HG03565 (cell line): ENCODE measurements around the gene ESYT3.

Experiments used
- ATAC-seq: cut with Tn5 transposase; IDR thresholded peaks from one replicate; pipeline ENCODE4 v1.9.1; 2021; ENCODE audit warnings: mild to moderate bottlenecking, moderate library complexity; ENCODE audit not compliant: unreplicated experiment

Gene ESYT3, protein sequence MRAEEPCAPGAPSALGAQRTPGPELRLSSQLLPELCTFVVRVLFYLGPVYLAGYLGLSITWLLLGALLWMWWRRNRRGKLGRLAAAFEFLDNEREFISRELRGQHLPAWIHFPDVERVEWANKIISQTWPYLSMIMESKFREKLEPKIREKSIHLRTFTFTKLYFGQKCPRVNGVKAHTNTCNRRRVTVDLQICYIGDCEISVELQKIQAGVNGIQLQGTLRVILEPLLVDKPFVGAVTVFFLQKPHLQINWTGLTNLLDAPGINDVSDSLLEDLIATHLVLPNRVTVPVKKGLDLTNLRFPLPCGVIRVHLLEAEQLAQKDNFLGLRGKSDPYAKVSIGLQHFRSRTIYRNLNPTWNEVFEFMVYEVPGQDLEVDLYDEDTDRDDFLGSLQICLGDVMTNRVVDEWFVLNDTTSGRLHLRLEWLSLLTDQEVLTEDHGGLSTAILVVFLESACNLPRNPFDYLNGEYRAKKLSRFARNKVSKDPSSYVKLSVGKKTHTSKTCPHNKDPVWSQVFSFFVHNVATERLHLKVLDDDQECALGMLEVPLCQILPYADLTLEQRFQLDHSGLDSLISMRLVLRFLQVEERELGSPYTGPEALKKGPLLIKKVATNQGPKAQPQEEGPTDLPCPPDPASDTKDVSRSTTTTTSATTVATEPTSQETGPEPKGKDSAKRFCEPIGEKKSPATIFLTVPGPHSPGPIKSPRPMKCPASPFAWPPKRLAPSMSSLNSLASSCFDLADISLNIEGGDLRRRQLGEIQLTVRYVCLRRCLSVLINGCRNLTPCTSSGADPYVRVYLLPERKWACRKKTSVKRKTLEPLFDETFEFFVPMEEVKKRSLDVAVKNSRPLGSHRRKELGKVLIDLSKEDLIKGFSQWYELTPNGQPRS

DNA sequence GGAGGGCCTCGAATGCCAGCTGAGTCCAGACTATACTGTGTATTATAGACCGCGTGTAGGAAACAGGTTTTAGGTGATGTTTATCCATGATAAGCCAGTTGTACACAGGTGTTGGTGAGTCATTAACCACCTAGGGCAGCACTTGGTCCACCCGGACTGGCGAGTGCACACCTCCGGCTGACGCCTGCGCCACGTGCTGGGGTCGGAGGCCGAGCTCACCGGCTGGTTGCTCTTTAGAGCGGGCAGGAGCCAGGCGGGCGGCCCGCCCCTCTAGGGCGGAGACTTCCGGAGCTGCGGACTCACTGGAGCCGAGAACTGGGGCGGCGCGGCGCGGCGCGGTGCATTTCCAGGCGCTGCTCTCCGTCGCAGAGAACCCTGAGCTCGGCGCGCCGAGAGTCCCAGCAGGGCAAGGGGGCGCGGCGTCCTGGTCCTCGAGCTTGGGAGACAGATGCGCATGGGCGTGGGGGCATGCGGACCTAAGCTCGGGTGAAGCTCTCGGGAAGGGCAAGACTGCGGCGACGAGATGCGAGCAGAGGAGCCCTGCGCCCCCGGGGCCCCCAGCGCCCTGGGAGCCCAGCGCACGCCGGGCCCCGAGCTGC lies at the start of gene ESYT3:
TSS of gene ESYT3 (plus strand) at position 341 of the 599 bp plus-strand sequence. CDS start at position 524, 183 bp downstream.
- no peak for ATAC-seq

DNA sequence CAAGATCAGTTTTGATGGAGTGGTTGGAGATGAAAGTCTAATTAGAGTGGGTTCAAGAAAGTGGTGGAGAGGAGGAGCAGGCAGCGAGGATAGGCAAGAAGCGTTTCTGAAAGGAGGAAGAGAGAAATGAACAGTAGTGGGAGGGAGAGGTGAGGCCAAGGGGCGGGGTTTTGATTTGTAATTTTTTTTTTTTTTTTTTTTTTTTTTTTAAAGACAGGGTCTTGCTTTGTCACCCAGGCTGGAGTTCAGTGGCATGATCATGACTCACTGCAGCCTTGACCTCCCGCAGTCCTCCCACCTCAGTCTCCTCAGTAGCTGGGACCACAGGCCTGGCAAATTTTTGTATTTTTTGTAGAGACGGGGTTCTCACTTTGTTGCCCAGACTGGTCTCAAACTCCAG lies 49.4 kb upstream of the ESYT3 start:
- no peak for ATAC-seq

DNA sequence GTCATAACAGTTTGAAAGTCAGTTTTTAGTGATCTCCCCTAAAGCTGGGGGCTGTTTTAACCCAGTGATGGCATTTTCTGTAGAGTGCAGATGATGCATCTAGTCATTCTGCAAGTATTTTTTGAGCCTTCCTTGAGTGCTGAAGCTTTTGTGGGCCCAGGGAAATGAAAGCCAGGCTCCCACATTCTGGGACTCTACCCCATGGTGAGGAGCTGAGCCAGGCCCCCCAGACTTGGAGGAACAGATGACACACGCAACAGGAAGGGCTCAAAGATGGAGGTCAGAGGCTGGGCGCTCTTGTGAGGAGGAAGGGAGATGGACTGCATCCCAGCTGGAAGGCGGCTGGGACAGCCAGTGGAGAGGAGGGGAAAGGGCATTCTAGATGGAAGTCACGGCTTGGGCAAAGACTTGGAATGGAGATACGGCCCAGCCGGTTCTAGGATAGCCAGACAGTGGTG lies 45.2 kb upstream of the ESYT3 start:
- ATAC-seq: no peak

DNA sequence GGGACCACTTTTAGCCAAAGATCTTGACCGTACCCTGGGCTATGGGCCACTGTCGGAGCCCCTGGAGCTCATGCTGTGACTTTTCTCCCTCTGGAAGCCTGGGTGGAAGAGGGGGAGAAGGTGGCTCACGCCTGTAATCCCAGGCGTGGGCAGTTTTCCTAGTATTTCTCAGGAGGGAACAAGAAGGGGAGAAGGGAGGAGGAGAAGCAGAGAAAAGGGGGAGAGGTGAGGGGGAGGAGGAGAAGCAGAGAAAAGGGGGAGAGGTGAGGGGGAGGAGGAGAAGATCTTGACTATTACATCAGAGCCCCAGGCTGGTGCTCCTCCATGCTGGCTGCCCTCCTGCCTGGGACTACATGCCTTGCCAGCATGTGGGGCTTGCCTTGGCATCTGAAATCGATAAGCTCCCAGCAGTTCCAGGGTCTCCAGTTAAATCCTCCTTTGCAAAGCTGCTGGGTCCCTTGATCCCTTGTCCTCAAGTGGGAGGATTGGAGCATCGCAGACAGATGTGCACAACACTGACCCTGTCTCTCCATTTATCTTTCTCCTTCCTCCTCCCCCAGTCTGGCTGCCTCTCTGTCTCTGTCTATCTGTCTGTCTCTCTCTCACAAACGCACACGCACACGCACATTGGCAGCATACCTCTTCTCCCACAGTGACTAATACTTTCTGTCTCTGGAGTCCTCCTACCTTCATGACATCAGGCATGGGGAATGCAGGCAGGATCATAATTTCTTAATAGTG lies 44.4 kb upstream of the ESYT3 start:
- ATAC-seq: no peak

DNA sequence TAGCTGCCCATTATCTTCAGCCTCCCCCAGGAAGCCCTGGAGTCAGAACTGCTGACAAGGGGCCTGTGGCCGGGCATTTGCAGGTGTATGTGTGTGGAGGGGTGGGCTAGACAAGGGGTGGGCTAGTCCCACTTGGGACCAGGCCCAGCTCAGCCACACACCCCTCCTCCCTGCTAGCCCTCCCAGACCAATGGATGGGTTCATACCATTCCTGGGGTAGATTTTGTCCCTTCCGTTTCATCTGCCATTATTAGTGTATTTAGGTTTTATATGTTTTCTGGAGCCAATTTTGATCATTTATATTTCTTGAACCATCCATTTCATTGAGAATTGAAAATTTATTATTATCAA lies 43.9 kb upstream of the ESYT3 start:
- no peak for ATAC-seq

DNA sequence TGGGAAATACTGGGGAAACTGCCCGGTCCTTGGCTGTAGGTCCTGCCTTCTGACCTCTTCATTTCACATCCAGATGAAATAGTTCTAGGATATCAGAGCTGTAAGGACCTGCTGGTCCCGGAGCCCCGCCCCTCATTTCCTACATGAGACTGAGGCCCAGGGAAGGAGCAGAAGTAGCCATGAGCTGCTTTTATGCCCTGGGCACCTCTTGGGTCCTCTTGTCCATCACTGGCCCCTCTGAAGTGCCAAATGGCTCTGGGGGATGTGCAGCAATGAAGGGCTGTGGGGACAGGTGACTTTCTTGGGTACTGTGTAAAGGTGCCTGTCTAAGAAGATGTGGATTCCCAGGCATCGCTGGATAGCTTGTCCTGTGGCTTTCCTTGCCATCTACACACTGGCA lies 40.3 kb upstream of the ESYT3 start:
- no peak for ATAC-seq

DNA sequence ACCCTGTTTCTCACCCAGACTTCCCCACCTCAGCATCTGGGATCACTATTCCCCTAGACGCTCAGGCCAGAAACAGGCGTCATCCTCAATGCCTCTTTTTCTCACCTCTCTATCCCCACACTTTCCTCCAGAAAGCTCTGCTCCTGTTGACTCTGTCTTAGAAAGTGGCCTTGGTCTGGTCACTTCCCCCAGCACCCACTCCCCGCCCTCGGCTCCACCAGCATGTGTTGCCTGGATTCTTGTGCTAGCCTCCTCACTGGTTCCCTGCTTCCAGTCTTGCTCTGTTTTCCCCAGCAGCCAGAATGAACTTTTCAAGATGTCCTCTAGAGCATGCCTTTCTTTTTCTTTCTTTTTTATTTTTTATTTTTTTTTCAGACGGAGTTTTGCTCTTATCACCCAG lies 39.7 kb upstream of the ESYT3 start:
- ATAC-seq: no peak

DNA sequence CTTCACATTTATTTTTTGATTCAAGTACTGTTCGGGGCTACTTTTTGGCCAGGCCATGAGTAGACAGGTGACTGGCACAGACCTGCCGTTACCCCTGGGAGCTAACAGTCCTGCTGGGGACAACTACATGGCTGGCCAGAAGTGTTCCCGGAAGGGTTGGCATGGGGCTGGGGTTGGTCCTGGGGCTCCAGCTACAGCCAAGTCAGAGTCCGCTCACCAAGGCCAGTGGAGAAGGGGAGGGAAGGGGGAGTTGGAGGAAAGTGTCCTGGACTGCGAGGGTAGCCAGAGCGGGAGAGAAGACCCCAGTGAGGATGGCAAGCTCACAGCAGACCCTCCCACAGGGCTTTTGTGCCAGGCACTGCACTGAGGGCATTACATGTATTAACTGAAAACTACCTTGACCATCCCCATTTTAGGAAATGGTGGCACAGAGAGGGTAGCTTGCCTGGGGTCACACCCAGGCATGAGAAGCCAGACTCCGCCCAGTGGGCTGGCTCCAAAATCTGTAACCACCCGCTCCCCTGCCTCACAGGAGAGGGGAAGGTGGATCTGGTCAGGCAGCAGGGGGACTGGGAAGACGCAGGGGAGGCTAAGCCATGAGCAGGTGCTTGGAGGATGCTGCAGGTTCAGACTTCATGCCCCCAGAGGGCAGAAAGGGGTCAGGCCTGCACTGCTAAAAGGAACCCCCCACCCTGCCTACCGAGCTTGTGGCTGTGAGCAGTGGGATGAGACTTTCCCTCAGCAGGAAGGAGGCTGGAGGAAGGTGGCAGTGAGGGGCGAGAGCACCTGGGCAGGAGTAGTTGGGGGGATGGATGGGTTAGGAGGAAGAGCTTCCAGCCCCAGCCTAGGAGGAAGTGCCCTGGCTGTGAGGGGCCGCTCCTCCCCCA lies 38.3 kb upstream of the ESYT3 start:
- ATAC-seq: no peak

DNA sequence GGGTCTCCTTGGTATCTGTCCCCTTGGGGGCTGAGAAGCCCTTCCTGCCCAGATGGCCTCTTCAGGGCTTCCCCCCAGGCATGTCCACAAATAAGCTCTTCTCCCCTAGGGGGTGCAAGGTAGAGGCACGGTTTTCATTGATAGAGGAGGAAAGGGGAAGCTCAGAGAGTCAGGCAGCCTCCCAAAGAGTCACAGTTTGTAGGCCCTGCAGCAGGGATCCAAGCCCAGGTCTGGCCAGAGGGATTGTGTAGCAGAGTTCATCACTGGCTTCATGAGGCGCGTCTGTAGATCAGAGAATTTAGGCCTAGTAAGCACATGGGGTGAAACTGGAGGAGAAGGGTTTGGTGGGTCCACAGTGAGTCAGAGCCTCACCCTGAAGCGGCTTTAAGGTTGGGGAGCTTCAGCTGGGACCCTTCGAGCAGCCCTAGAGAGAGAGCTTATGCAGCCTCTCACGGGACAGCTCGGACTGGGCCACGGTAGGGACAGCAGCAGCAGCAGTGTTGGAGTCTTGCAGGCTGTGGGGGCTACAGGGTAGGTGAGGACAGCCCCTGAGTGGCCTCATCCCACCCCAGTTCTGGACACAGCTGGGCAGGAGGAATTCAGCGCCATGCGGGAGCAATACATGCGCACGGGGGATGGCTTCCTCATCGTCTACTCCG lies 37.5 kb upstream of the ESYT3 start:
- ATAC-seq: no peak

DNA sequence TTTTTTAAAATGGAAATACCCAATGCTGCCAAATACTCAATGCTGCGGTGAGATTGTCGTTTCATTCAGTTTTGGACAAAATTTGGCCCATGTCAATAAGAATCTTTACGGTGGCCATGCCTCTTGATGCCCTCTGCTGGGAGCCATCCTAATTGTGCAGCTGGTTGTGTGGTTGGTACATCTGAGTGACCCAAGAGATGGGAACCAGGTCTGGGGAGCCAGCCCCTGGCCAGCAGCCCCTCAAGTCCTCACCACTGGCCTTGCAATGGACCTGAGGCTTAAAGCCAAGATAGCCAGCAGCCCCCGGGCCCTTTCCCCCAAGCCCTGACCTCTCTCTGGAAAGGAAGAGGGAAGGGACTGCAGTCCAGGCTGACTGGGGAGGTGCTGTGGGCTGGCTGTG lies 36.4 kb upstream of the ESYT3 start:
- ATAC-seq: no peak

DNA sequence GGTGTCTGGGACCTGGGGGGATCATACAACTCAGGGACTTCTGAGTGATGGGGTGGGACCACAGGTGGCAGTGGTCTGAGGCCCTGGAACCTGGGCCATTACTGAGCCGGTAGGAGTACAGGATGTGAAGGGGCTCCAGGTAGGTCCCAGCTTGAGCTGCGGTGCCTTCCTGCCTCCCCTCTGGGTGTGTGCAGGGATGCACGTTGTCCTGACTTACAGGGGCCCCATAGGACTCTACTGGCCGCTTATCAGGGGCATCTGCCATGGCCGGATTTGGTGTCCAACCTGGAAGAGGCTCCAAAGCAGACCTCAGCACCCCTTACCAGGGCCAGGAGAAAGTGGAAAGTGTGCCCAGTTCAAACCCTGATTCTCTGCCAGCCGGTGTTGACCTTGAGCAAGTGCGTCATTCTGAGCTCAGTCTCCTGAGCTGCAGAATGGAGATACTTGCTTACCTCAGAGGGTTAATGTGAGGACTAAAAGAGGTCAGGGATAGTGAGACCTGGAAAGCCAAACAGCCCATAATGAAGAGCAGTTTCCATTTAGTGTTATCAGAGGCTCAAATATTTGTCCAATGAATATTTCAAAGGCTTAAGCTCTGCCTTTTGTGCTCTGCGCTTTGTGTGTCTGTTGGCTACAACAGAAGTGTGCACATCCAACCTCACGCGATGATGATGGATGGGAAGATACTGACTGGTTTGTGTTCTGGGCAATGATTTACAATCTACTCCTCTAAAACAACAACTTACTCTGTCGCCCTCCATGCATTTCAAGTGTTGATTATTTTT lies 35.4 kb upstream of the ESYT3 start:
- no peak for ATAC-seq

DNA sequence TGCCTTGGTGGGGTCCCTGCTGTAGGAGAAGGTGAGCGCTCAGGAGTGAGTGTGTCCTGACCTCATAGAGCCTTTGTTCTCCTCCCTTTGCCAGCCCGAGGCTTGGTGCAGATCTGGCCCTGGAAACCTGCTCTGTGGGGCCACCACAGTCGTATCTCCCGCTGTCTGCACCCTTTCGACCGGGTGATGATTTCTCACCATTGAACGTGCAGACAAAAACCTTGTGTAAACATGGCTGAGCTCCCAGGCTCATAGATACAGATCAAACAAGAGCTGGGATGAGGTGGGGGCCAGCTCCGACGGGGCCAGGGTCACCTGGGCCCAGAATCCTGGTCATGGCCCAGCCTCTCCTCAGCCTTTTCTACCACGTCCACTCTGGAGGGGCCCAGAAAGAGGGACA lies 34.6 kb upstream of the ESYT3 start:
- ATAC-seq: no peak

DNA sequence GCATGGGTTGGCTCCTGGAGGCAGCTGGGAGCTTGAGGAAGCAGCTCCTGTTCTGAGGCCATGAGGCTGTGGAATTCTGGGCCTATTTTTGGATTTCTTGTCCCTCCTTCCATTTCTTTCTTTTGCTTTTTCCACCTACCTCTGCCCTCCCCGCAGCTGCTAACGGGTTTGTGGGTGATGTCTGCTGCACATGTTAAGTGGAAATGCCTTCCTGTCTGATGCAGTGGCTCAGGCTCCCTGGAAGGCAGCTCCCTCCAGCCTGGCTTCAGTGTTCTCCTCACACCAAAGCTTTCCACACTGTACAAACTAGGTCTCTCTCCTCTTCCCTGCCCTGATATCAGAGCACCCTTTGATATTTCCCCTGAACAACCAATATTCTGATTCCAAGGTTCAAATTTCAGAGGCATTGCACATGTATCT lies 33.8 kb upstream of the ESYT3 start:
- no peak for ATAC-seq

DNA sequence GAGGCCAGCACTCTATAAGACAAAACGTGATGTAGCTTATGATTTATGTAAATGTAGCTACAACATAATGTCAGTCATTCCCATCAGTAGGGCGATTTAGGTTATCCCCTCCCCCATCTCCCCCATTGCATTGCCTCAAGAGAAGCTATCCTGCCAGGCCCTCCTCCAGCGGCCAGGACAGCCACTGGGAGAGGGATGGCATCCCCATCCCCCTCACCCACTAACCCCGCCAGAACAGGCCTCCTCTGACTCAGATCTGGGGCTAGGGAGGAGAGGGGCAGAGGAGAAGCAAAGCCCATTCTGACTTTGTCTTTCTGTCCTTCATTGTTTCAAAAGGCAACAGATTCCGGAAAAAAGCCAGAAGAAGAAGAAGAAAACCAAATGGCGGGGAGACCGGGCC lies 32.6 kb upstream of the ESYT3 start:
- ATAC-seq: no peak

DNA sequence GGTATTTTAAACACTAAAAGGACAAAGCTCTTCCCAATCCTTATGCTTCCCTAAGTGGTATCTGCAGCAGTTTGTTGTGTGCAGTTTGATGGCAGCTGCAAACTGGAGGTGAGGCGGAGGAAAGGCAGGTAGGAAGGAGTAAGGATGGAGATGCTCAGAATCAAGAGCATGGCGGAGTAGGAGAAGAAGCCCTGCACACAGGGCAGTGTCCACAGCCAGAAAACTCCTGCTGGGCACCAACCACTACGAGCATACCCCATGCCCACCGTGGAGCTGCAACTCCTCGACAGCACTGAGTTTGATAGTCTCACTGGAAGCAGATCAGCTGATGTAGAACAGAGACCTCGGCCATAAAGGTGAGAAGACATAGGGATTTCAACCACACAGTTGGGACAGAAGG lies 30.3 kb upstream of the ESYT3 start:
- no peak for ATAC-seq

DNA sequence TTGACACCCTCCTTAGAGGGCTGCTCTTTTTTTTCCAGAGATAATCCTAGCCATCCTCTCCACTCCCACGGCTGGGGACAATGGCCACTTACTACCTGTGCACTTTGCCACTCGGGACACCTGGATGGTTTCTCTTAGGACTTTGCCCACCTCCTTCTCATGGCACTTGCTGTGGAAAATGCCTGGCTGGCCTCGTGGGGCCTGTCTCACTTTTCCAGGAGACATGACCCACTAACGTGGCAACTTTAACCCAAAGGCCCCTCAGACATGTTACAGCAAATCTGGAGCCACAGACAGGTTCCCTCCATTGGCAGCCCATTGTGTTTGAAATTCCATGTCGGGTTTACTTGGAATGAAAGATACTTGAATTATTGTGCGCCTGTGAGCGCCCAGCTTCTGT lies 29.4 kb upstream of the ESYT3 start:
- no peak for ATAC-seq

DNA sequence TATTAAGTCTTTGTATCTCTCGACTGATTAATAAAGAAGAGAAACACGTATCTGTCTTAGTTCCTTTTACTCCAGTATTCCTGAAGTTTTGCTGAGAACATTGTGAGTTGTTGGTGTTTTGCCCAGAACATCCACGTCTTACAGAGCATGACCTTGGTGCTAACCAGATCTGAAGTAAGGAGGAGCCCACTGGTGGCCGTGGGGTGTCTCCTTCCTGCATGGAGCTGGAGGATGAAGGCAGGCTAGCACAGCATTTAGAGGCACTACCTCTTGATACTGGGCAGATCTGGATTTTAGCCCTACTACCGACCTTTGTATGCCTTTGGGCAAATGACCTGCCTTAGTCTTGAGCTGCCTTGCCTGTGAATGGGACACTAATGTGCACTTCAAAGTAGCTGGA lies 28.9 kb upstream of the ESYT3 start:
- no peak for ATAC-seq

DNA sequence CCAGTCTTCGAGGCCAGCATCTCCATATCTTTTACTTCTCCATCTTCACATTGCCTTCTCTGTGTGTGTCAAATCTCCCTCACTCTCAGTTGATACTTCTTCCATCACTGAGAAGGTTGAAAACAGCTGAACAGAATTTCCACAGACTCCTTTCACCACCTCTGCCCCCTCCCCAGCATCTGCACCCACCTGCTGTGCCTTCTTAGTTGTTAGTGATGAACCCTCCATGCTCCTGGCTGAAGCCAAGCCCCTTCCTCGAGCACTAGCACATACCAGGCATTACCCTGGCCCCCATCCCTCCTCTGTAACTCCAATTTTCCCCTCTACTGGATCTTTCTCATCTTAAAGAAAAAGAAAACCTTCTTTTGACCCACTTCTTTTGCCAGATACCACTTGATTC lies 27.8 kb upstream of the ESYT3 start:
- ATAC-seq: no peak
